Measurements from ENCODE around the gene TNFSF8.

Gene TNFSF8

GRCh38 chr9:114921171-114921570 lies 9.2 kb downstream of the TNFSF8 start:
- Histone ChIP-seq H3K9ac (ENCODE audit: low read length) (no peak overlapping the region), H3K9me2 (ENCODE audit: low read depth, low read length) (no peaks in the 10 kb centered on the region), H3K27me3 (ENCODE audit: insufficient read depth, low read length) (no peaks in the 10 kb centered on the region), H3F3A (ENCODE audit: insufficient read depth, low read length) (no peaks in the 10 kb centered on the region), H3K27ac (ENCODE audit: low read depth, low read length, poor library complexity, severe bottlenecking) (no peak overlapping the region), H3K4me3 (ENCODE audit: low read depth, low read length, poor library complexity, severe bottlenecking) (no peak overlapping the region), H2AFZ (ENCODE audit: low read length) (no peak overlapping the region), H3K9me3 (ENCODE audit: low read length) (no peaks in the 10 kb centered on the region), H3K79me2 (ENCODE audit: insufficient read depth, low read length) (peaks cover 9% of the 10 kb centered on the region; the same call in 1 of the 2 replicates), H3K4me1 (ENCODE audit: insufficient read depth, low read length, severe bottlenecking) (peaks cover 58% of the 10 kb centered on the region), H3K4me2 (ENCODE audit: low read length) (peak overlapping the region; percentile 4; the same call in 1 of the 2 replicates), H3K36me3 (ENCODE audit: insufficient read depth, low read length) (peaks cover 28% of the 10 kb centered on the region), H4K20me1 (ENCODE audit: insufficient read depth, low read length) (no peaks in the 10 kb centered on the region)
- TF ChIP-seq CTCF (IDR thresholded peaks at IDR 0.05; ENCODE audit: low read length) (no peak), EZH2 (IDR thresholded peaks at IDR 0.05; ENCODE audit: borderline replicate concordance, low read length) (no peak)

GRCh38 chr9:114919611-114920010 lies 10.8 kb downstream of the TNFSF8 start:
- TF ChIP-seq EZH2 (IDR thresholded peaks at IDR 0.05; ENCODE audit: borderline replicate concordance, low read length) (no peak), CTCF (IDR thresholded peaks at IDR 0.05; ENCODE audit: low read length) (no peak)
- H3K4me2 ChIP-seq (ENCODE audit: low read length), result peak overlapping the region; percentile 34; the same call in 1 of the 2 replicates
- no peak overlapping the region for H2AFZ ChIP-seq (ENCODE audit: low read length)
- no peaks in the 10 kb centered on the region for H3K9me3 ChIP-seq (ENCODE audit: low read length)
- peaks cover 42% of the 10 kb centered on the region for H3K4me1 ChIP-seq (ENCODE audit: insufficient read depth, low read length, severe bottlenecking)
- H3K4me3 ChIP-seq (ENCODE audit: low read depth, low read length, poor library complexity, severe bottlenecking), result no peak overlapping the region
- peaks cover 38% of the 10 kb centered on the region for H3K36me3 ChIP-seq (ENCODE audit: insufficient read depth, low read length)
- peak overlapping the region; percentile 45 for H3K27ac ChIP-seq (ENCODE audit: low read depth, low read length, poor library complexity, severe bottlenecking)
- no peaks in the 10 kb centered on the region for H3F3A ChIP-seq (ENCODE audit: insufficient read depth, low read length)
- H3K9me2 ChIP-seq (ENCODE audit: low read depth, low read length), result no peaks in the 10 kb centered on the region
- H4K20me1 ChIP-seq (ENCODE audit: insufficient read depth, low read length), result no peaks in the 10 kb centered on the region
- H3K27me3 ChIP-seq (ENCODE audit: insufficient read depth, low read length), result no peaks in the 10 kb centered on the region
- peaks cover 9% of the 10 kb centered on the region; the same call in 1 of the 2 replicates for H3K79me2 ChIP-seq (ENCODE audit: insufficient read depth, low read length)
- H3K9ac ChIP-seq (ENCODE audit: low read length), result no peak overlapping the region

GRCh38 chr9:114916481-114916880 lies 13.9 kb downstream of the TNFSF8 start:
- H3K4me1 ChIP-seq (ENCODE audit: insufficient read depth, low read length, severe bottlenecking), result peaks cover 30% of the 10 kb centered on the region
- no peak overlapping the region for H2AFZ ChIP-seq (ENCODE audit: low read length)
- H3K9ac ChIP-seq (ENCODE audit: low read length), result no peak overlapping the region
- H3K9me3 ChIP-seq (ENCODE audit: low read length), result no peaks in the 10 kb centered on the region
- no peak overlapping the region for H3K4me3 ChIP-seq (ENCODE audit: low read depth, low read length, poor library complexity, severe bottlenecking)
- H3K27me3 ChIP-seq (ENCODE audit: insufficient read depth, low read length), result no peaks in the 10 kb centered on the region
- no peak overlapping the region for H3K27ac ChIP-seq (ENCODE audit: low read depth, low read length, poor library complexity, severe bottlenecking)
- no peak overlapping the region for H3K4me2 ChIP-seq (ENCODE audit: low read length)
- peaks cover 57% of the 10 kb centered on the region for H3K36me3 ChIP-seq (ENCODE audit: insufficient read depth, low read length)
- H3K9me2 ChIP-seq (ENCODE audit: low read depth, low read length), result no peaks in the 10 kb centered on the region
- TF ChIP-seq EZH2 (IDR thresholded peaks at IDR 0.05; ENCODE audit: borderline replicate concordance, low read length), result no peak
- no peak for TF ChIP-seq CTCF (IDR thresholded peaks at IDR 0.05; ENCODE audit: low read length)
- H3F3A ChIP-seq (ENCODE audit: insufficient read depth, low read length), result no peaks in the 10 kb centered on the region
- H3K79me2 ChIP-seq (ENCODE audit: insufficient read depth, low read length), result peaks cover 4% of the 10 kb centered on the region; the same call in 1 of the 2 replicates
- H4K20me1 ChIP-seq (ENCODE audit: insufficient read depth, low read length), result no peaks in the 10 kb centered on the region

Measured in OCI-LY1 (cell line).